ENCODE results near the gene CAMK1D. TPM values are rescaled to one million over a fixed set of nuclear protein-coding genes. Genes with fewer than 3 reads are reported as not detected.

CAMK1D gene
- total RNA-seq, 1 donor from 2014 or later, result 7.6 TPM

GRCh38 chr10:12792889-12793556 is 443.7 kb downstream of the CAMK1D start:
- DNase-seq (ENCODE audit: low spot score in 2 of 2, unreplicated experiment in 2 of 2), result no peak
- Mint-ChIP-seq H3K4me3 (no peak overlapping the region), H3K27ac (no peak overlapping the region), H3K4me1 (peaks cover 9% of the 10 kb centered on the region), H3K27me3 (ENCODE audit: low read depth) (no peaks in the 10 kb centered on the region), H3K36me3 (peaks cover 9% of the 10 kb centered on the region), H3K9me3 (peaks cover 15% of the 10 kb centered on the region)
- no peak for TF ChIP-seq CTCF (IDR thresholded peaks at IDR 0.05; ENCODE audit: unreplicated experiment)

DNA sequence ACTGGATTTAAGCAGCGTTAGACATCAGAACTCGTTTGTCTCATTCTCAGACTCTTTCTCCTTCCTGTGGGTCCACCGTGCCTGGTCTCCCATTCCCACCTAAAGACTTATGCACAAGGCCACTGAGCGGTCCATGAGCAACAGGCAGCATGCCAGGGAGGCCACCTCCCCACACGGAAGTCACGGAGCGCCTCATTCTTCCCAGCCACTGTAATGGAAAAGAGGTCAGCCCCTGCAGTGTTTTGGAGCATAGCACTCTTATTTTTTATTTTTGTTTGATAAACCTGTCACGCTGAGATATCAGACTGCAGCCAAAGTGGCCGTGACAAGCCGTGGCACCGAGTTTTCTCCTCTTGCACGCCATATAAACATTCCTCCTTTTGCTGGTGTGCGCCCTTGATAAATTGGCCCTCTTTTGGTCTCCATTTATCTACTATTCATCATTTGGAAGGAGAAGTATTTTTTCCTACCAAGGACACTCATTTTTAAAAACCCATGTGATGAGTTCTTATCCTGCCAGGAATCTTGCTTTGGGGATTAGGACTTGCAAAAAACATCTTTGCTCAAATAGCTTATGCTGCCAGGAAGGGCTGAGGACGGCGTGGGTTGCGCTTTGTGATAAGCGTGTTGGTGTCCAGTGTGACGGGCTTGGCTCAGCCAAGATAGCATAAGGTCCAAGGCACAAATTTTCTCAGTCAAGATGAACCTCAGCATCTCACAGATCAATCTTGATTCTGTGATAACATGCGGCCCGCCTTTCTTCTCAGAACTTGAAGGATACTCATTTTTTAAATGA is 446.2 kb downstream of the CAMK1D start:
- Mint-ChIP-seq H3K27ac (no peak overlapping the region), H3K36me3 (peaks cover 9% of the 10 kb centered on the region), H3K4me1 (peaks cover 9% of the 10 kb centered on the region), H3K9me3 (peaks cover 15% of the 10 kb centered on the region), H3K4me3 (no peak overlapping the region), H3K27me3 (ENCODE audit: low read depth) (no peaks in the 10 kb centered on the region)
- no peak for DNase-seq (ENCODE audit: low spot score in 2 of 2, unreplicated experiment in 2 of 2)
- no peak for TF ChIP-seq CTCF (IDR thresholded peaks at IDR 0.05; ENCODE audit: unreplicated experiment)

DNA sequence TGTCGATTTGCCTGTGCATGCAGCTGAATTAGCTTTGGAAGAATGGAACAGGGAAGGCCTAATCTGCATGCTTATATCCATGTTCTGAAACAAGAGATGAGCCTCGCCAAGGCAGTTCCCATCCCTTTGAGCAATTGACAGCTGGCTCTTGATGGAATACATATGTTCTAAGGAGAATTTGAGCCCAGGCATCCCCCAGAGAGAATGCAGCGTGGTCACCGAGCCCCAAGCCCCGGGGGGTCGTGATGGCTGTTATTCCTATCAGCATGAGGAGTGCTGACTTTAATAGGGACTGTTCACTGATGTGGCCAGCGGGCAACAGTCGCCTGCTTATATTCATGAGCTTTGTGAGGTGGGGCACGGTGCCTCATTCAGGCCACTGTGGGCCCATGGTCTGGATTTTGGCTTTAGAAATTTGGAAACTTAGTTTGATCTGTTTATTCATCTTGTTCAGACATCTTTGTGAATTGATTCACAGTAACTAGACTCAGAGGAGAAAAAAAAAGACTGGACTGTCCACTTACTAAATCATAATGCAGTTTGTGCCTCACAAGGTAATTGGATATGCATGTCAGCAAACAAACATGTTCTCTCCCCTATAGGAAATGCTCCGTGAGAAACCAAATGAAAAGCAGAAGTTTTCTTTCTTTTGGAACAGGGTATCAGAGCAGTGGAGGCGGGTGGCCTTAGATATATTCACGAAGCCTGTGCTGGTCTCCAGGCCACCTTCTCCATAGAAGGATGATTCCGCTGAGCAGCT is 447.2 kb downstream of the CAMK1D start:
- no peak overlapping the region for H3K4me3 Mint-ChIP-seq
- H3K27me3 Mint-ChIP-seq (ENCODE audit: low read depth), result no peaks in the 10 kb centered on the region
- no peak for TF ChIP-seq CTCF (IDR thresholded peaks at IDR 0.05; ENCODE audit: unreplicated experiment)
- peaks cover 6% of the 10 kb centered on the region for H3K36me3 Mint-ChIP-seq
- no peak for DNase-seq (ENCODE audit: low spot score in 2 of 2, unreplicated experiment in 2 of 2)
- H3K9me3 Mint-ChIP-seq, result peaks cover 9% of the 10 kb centered on the region
- H3K27ac Mint-ChIP-seq, result no peak overlapping the region
- peaks cover 9% of the 10 kb centered on the region for H3K4me1 Mint-ChIP-seq

GRCh38 chr10:12797471-12798262 is 448.3 kb downstream of the CAMK1D start:
- Mint-ChIP-seq H3K9me3 (peaks cover 7% of the 10 kb centered on the region), H3K36me3 (peaks cover 6% of the 10 kb centered on the region), H3K27me3 (ENCODE audit: low read depth) (no peaks in the 10 kb centered on the region), H3K27ac (no peak overlapping the region), H3K4me1 (peaks cover 9% of the 10 kb centered on the region), H3K4me3 (no peak overlapping the region)
- no peak for DNase-seq (ENCODE audit: low spot score in 2 of 2, unreplicated experiment in 2 of 2)
- TF ChIP-seq CTCF (IDR thresholded peaks at IDR 0.05; ENCODE audit: unreplicated experiment), result no peak

DNA sequence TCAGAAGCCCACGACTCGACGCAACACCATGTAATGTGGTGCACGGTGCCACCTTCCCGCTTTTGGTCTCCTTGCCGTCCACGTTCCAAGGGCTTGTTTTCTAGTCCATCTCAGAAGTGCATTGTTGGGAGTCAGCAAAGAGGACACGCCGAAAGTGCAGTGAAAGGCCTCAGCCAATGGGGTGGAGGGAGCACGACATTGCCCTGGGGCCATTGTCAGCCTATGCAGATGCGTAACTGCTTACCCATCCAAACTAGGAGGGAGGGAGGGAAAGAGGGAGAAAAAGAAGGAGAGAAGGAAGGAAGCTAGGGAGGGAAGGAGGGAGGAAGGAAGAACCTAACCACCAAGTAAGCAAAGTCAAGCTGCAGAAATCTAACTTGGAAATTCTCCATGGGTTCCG is 449.8 kb downstream of the CAMK1D start:
- Mint-ChIP-seq H3K36me3 (no peaks in the 10 kb centered on the region), H3K27ac (no peak overlapping the region), H3K4me3 (no peak overlapping the region), H3K4me1 (peaks cover 9% of the 10 kb centered on the region), H3K27me3 (ENCODE audit: low read depth) (no peaks in the 10 kb centered on the region), H3K9me3 (peaks cover under 1% of the 10 kb centered on the region)
- TF ChIP-seq CTCF (IDR thresholded peaks at IDR 0.05; ENCODE audit: unreplicated experiment), result no peak
- no peak for DNase-seq (ENCODE audit: low spot score in 2 of 2, unreplicated experiment in 2 of 2)

All from mesothelial cell of epicardium (in vitro differentiated cells).